GM04503 (cell line): ENCODE measurements around the gene PTTG1IP.

ENCODE experiments used
- DNase-seq: peaks from one replicate; pipeline ENCODE4 v3.0.0-alpha.2; 2012; ENCODE audit warnings: low read depth

The PTTG1IP gene

GRCh38 chr21:44862869-44863685, 10.4 kb downstream of the PTTG1IP start:
- DNase-seq: no peak

- no peak for DNase-seq
These were observed 14.7 kb downstream of the PTTG1IP start for GRCh38 chr21:44858791-44859190.

- DNase-seq: no peak
These were observed 15.2 kb downstream of the PTTG1IP start for GRCh38 chr21:44858291-44858690.

GRCh38 chr21:44857127-44857892, 16.2 kb downstream of the PTTG1IP start:
- no peak for DNase-seq

GRCh38 chr21:44856131-44856530, 17.4 kb downstream of the PTTG1IP start:
- DNase-seq: no peak

- no peak for DNase-seq
These were observed 17.9 kb downstream of the PTTG1IP start for GRCh38 chr21:44855572-44855971.

GRCh38 chr21:44854664-44855446, 18.6 kb downstream of the PTTG1IP start:
- DNase-seq: no peak

GRCh38 chr21:44854391-44854663, 19.2 kb downstream of the PTTG1IP start:
- DNase-seq: no peak

- DNase-seq: no peak
These were observed 19.7 kb downstream of the PTTG1IP start for GRCh38 chr21:44853601-44854390.

GRCh38 chr21:44850905-44851657, 22.4 kb downstream of the PTTG1IP start:
- no peak for DNase-seq

GRCh38 chr21:44850208-44850800, 23.2 kb downstream of the PTTG1IP start:
- no peak for DNase-seq

- no peak for DNase-seq
These were observed 23.8 kb downstream of the PTTG1IP start for GRCh38 chr21:44849616-44850130.

GRCh38 chr21:44848821-44849521, 24.5 kb downstream of the PTTG1IP start:
- DNase-seq: no peak

- DNase-seq: no peak
These were observed 26.0 kb downstream of the PTTG1IP start for GRCh38 chr21:44847261-44848056.

GRCh38 chr21:44846485-44847260, 26.8 kb downstream of the PTTG1IP start:
- DNase-seq: no peak

GRCh38 chr21:44846224-44846484, 27.3 kb downstream of the PTTG1IP start:
- no peak for DNase-seq

GRCh38 chr21:44845418-44846223, 27.9 kb downstream of the PTTG1IP start:
- DNase-seq: no peak

GRCh38 chr21:44844256-44844655, 29.2 kb downstream of the PTTG1IP start:
- no peak for DNase-seq
